Psoas muscle (tissue), 8 donors: Measurements from ENCODE around the gene THADA. TPM values are rescaled to one million over a fixed set of nuclear protein-coding genes. Genes with fewer than 3 reads are reported as not detected.

Source experiments
- ATAC-seq, 4 donors: fragments of 200-7000 bp; cut with Tn5 transposase; one replicate each; pipeline ENCODE4 v1.9.1; 2020; ENCODE audit warnings: moderate library complexity in 3 of 4, mild to moderate bottlenecking in 2 of 4
- DNase-seq, 2 donors: peaks; one replicate each; pipeline ENCODE4 v3.0.0-alpha.2; 2020
- H3K27ac ChIP-seq: fragments of 200-600 bp; one replicate; pipeline ENCODE4 v1.8.0; 2022
- H3K27me3 ChIP-seq, 3 donors: fragments of 200-600 bp in 1 of 3; one replicate each; pipeline versions ENCODE4 v1.6.1 to v1.8.0; 2013 to 2022; ENCODE audit warnings: low read length in 2 of 3, mild to moderate bottlenecking in 2 of 3, moderate library complexity in 1 of 3; ENCODE audit not compliant: insufficient read depth in 3 of 3
- H3K36me3 ChIP-seq, 2 donors: fragments of 200-600 bp in 1 of 2; one replicate each; pipeline versions ENCODE4 v1.6.1 to v1.8.0; 2013 to 2022; ENCODE audit warnings: low read depth in 1 of 2, mild to moderate bottlenecking in 1 of 2, moderate library complexity in 1 of 2; ENCODE audit not compliant: insufficient read depth in 1 of 2
- H3K4me1 ChIP-seq: fragments of 200-600 bp; one replicate; pipeline ENCODE4 v1.8.0; 2022
- H3K4me3 ChIP-seq: fragments of 200-600 bp; one replicate; pipeline ENCODE4 v1.8.0; 2022; ENCODE audit warnings: mild to moderate bottlenecking
- H3K9me3 ChIP-seq: fragments of 200-600 bp; one replicate; pipeline ENCODE4 v1.8.0; 2022
- WGBS, 3 donors: extraction: QIAGEN DNeasy Blood & Tissue Kit; methylation state at CpG; one replicate each; pipeline versions ENCODE4 v1.1.6 to v1.1.7; 2013; 5-methylcytosine and 5-hydroxymethylcytosine counted together
- intact Hi-C, 2 donors: fragments of 100-400 bp; cut with DNase I; formaldehyde crosslinking; loops; one replicate each; pipeline versions ENCODE4 v1.11.0 to v1.14.2; 2022
- polyA plus RNA-seq, 3 donors: library from polyadenylated mRNA; stranded (reverse); fragments of 200-250 nt; gene quantifications; one replicate each; pipeline ENCODE4 v1.2.3, GENCODE V29; 2013
- total RNA-seq, 4 donors: library from RNA; stranded (reverse); fragmentation: NEBNext Ultra II Directional in 2 of 4; extraction: Animal tissue kit (Norgen Biotek cat#: 25700) in 2 of 4; gene quantifications; one replicate each; pipeline versions ENCODE4 v1.2.1 to v1.2.4, GENCODE V29; 2021 to 2023
- TF ChIP-seq, protein P1 (sequence below): fragments of 200-600 bp; IDR thresholded peaks from one replicate; pipeline ENCODE4 v1.8.0; 2022; ENCODE audit warnings: antibody characterized with exemption
- donor health status: healthy with polysubstance abuse.
- donor health status: DM: no; HTN: no; CAD: no; lungs with moderate emphysema.
- donor health status: Bipolar disorder and iron deficiency.
- donor health status: healthy.
- donor health status: DM: yes; HTN: yes; CAD: no.
- donor health status: DM: no; HTN: no; CAD: no.
- donor health status: DM: no; HTN: no; CAD: no.
- donor health status: DM: yes; HTN: yes; CAD: no.

THADA gene
- total and polyA plus RNA-seq, 7 donors: 8.1 to 17.4 (median 11.6) TPM

DNA sequence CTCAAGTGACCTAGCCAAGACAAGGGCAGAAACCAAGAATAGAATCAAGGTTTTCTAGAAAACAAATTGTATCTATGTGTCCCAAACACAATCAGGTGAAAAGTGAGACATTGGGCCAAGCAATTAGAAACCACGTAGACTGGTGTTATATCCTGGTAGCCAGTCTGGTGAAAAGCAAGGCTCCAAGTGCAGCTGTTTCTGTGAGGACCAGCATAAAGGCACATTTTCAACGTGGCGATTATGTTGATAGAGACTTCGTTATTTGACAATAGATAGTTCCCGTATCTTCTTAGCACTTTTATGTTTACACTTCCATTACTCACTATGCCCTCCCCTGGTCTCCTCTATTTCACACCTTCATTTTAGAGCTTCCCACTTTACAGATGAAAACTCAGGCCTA, 266.2 kb downstream of the THADA start:
- TF ChIP-seq, protein P1, sequence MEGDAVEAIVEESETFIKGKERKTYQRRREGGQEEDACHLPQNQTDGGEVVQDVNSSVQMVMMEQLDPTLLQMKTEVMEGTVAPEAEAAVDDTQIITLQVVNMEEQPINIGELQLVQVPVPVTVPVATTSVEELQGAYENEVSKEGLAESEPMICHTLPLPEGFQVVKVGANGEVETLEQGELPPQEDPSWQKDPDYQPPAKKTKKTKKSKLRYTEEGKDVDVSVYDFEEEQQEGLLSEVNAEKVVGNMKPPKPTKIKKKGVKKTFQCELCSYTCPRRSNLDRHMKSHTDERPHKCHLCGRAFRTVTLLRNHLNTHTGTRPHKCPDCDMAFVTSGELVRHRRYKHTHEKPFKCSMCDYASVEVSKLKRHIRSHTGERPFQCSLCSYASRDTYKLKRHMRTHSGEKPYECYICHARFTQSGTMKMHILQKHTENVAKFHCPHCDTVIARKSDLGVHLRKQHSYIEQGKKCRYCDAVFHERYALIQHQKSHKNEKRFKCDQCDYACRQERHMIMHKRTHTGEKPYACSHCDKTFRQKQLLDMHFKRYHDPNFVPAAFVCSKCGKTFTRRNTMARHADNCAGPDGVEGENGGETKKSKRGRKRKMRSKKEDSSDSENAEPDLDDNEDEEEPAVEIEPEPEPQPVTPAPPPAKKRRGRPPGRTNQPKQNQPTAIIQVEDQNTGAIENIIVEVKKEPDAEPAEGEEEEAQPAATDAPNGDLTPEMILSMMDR: no peak
- peak overlapping the region; percentile 97 for H3K27ac ChIP-seq
- no peak overlapping the region for H3K4me3 ChIP-seq
- H3K27me3 ChIP-seq: no peaks in the 10 kb centered on the region
- H3K4me1 ChIP-seq: peaks cover 87% of the 10 kb centered on the region
- ATAC-seq (no peak), DNase-seq (no peak)
- intact Hi-C loops: loop anchor here (5.0 kb wide), 2 partner anchors 32 to 37 kb away; no protein-coding TSS in a partner anchor
- H3K36me3 ChIP-seq: no peaks in the 10 kb centered on the region
- no peaks in the 10 kb centered on the region for H3K9me3 ChIP-seq
- WGBS, 3 donors: 43 to 71% (median 43%) methylated on average over 5 of the region's 5 CpGs

DNA sequence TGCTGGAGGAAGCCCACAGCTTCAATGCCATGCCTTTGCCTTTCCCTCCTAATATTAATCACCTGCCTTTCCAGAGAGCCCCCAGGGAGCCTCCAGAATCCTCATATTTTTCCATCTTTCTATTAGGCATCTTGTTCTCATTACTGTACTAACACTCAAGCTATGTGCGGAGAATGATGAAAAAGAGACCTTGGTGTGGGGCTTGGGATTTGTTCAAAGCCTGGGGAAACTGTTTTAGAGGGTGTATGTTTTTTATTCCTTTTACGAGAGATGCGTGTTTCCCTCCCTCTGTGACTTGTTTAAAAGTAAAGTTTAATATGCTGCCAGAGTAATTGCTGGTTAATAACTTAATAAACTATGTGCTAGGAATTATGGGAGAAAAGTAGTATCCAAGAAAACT, 267.0 kb downstream of the THADA start:
- H3K9me3 ChIP-seq: no peaks in the 10 kb centered on the region
- 82 to 91% (median 89%) methylated on average over 3 of the region's 3 CpGs for whole genome bisulfite sequencing, 3 donors
- TF ChIP-seq, protein P1: no peak
- no peaks in the 10 kb centered on the region for H3K27me3 ChIP-seq
- ATAC-seq (no peak), DNase-seq (no peak)
- H3K4me1 ChIP-seq: peaks cover 79% of the 10 kb centered on the region
- H3K27ac ChIP-seq: peak overlapping the region; percentile 97
- no peaks in the 10 kb centered on the region for H3K36me3 ChIP-seq
- intact Hi-C loops: no loop called here
- no peak overlapping the region for H3K4me3 ChIP-seq

DNA sequence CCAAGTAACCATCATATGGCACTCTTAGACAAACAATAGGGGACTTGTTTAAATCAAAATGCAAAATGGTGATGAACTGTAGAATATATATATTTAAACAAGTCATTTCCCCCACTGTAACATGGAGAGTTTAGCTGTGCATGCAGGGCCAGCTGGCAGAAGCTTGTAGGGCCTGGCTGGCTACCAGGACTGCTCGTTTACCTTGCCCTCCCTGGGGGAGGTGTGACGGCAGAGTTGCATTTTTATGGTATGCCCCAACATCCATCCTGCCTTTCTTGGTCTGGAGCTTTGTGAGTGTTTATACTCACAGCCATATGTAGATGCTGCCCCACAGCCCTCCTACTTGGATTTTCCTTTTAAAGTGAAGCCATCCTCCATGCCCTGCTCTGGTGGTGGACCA, 267.7 kb downstream of the THADA start:
- Histone ChIP-seq H3K27me3 (no peaks in the 10 kb centered on the region), H3K27ac (peak overlapping the region; percentile 97), H3K9me3 (no peaks in the 10 kb centered on the region), H3K4me3 (no peak overlapping the region), H3K4me1 (peaks cover 72% of the 10 kb centered on the region), H3K36me3 (no peaks in the 10 kb centered on the region)
- DNase-seq (no peak), ATAC-seq (no peak)
- whole genome bisulfite sequencing, 3 donors: 22 to 49% (median 25%) methylated on average over 2 of the region's 2 CpGs
- TF ChIP-seq, protein P1: no peak
- intact Hi-C loops: no loop called here

DNA sequence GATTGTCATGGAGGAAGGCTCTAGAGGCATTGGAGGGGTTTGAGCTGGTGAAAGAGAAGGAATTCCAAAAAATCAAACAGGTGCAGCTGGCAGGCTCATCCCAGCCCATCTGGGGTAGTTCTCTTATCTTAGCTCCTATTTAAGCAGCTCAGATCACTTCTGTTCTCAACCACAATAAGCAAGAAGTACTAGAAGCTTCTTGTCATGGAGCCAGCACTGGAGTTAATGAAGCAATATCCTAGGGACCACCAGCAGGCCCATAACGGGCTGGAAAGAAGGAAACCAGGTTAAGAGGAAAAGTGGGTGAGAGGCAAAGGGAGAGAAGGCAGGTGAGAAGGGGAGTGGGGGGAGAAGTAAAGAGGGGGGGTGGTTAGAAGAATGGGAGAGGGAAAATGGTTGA, 268.7 kb downstream of the THADA start:
- DNase-seq (no peak), ATAC-seq (no peak)
- Histone ChIP-seq H3K36me3 (no peaks in the 10 kb centered on the region), H3K27me3 (no peaks in the 10 kb centered on the region), H3K4me3 (no peak overlapping the region), H3K4me1 (peaks cover 62% of the 10 kb centered on the region), H3K27ac (peak overlapping the region; percentile 60), H3K9me3 (no peaks in the 10 kb centered on the region)
- TF ChIP-seq, protein P1: no peak
- WGBS, 3 donors: 56 to 61% (median 58%) methylated on average over 1 of the region's 1 CpG
- intact Hi-C loops: no loop called here
